RWPE2 (cell line): ENCODE results near the gene CCSER1.

Experiments used
- ATAC-seq: fragments of 200-7000 bp; cut with Tn5 transposase; 3 replicates; pipeline ENCODE4 v1.9.1; 2021; ENCODE audit warnings: low read depth
- DNase-seq: peaks from one replicate; pipeline ENCODE4 v3.0.0-alpha.2; 2020; ENCODE audit warnings: low spot score
- H3K27ac ChIP-seq: fragments of 450-650 bp; 2 replicates; pipeline ENCODE4 v1.5.1; 2017; ENCODE audit warnings: mild to moderate bottlenecking; ENCODE audit not compliant: poor library complexity, severe bottlenecking
- H3K27me3 ChIP-seq: fragments of 250-450 bp; sonication (Bioruptor Pico); 2 replicates; pipeline ENCODE4 v1.5.1; 2021; ENCODE audit warnings: mild to moderate bottlenecking, moderate library complexity; ENCODE audit not compliant: insufficient read depth, poor library complexity, severe bottlenecking
- H3K36me3 ChIP-seq: fragments of 250-450 bp; sonication (Bioruptor Pico); 2 replicates; pipeline ENCODE4 v1.5.1; 2020; ENCODE audit warnings: low read depth, mild to moderate bottlenecking, moderate library complexity
- H3K4me1 ChIP-seq: fragments of 250-450 bp; sonication (Bioruptor Pico); 2 replicates; pipeline ENCODE4 v1.5.1; 2021; ENCODE audit warnings: mild to moderate bottlenecking, moderate library complexity; ENCODE audit not compliant: insufficient read depth, poor library complexity, severe bottlenecking
- H3K4me3 ChIP-seq: fragments of 250-450 bp; sonication (Bioruptor Pico); 2 replicates; pipeline ENCODE4 v1.5.1; 2021; ENCODE audit warnings: mild to moderate bottlenecking, moderate library complexity; ENCODE audit not compliant: severe bottlenecking
- H3K9me3 ChIP-seq: fragments of 250-450 bp; sonication (Bioruptor Pico); 2 replicates; pipeline ENCODE4 v1.5.1; 2021; ENCODE audit warnings: mild to moderate bottlenecking, moderate library complexity; ENCODE audit not compliant: severe bottlenecking
- TF ChIP-seq, protein P1 (sequence below): fragments of 450-650 bp; IDR thresholded peaks from one replicate; pipeline ENCODE4 v1.5.1; 2017; ENCODE audit warnings: mild to moderate bottlenecking, moderate library complexity; ENCODE audit not compliant: poor library complexity, severe bottlenecking

The CCSER1 gene

DNA sequence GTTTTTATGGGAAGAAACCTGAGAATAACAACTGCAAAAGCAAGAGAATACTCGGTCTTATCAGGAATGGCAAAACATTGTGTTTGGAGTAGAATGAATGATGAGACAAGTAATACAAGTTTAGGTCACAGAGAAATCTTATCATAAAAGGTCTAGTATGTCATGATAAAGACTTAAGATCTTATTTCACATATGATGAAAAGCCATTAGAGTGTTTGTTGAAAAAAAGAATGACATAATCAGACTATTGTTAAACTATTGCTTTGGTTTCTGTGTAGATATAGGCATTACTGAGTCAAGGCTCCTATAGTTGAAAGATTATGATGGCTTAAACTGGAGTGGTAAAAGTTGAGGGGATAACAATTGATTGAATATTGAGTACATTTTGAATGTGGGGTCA, 603.6 kb downstream of the CCSER1 start:
- H3K4me3 ChIP-seq = no peak overlapping the region
- H3K9me3 ChIP-seq = no peaks in the 10 kb centered on the region
- DNase-seq = no peak
- no peak overlapping the region for H3K27ac ChIP-seq
- peaks cover 15% of the 10 kb centered on the region for H3K4me1 ChIP-seq
- no peaks in the 10 kb centered on the region for H3K27me3 ChIP-seq
- TF ChIP-seq, protein P1, sequence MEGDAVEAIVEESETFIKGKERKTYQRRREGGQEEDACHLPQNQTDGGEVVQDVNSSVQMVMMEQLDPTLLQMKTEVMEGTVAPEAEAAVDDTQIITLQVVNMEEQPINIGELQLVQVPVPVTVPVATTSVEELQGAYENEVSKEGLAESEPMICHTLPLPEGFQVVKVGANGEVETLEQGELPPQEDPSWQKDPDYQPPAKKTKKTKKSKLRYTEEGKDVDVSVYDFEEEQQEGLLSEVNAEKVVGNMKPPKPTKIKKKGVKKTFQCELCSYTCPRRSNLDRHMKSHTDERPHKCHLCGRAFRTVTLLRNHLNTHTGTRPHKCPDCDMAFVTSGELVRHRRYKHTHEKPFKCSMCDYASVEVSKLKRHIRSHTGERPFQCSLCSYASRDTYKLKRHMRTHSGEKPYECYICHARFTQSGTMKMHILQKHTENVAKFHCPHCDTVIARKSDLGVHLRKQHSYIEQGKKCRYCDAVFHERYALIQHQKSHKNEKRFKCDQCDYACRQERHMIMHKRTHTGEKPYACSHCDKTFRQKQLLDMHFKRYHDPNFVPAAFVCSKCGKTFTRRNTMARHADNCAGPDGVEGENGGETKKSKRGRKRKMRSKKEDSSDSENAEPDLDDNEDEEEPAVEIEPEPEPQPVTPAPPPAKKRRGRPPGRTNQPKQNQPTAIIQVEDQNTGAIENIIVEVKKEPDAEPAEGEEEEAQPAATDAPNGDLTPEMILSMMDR = no peak
- H3K36me3 ChIP-seq = no peaks in the 10 kb centered on the region
- no peak for ATAC-seq

DNA sequence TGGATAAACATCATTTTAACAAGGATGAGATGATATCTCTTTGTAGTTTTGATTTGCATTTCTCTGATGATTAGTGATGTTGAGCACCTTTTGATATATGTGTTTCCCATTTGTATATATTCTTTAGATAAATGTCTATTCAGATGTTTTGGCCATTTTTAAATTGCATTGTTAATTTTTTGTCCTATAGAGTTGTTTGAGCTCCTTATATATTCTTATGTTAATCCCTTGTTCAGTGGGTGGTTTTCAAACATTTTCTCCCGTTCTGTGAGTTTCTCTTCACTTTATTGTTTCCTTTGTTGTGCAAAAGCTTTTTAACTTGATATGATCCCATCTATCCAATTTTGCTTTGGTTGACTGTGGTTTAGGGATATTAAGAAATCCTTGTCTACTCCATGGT, 606.0 kb downstream of the CCSER1 start:
- DNase-seq (no peak), ATAC-seq (no peak)
- Histone ChIP-seq H3K36me3 (no peaks in the 10 kb centered on the region), H3K4me1 (peaks cover 3% of the 10 kb centered on the region), H3K27me3 (no peaks in the 10 kb centered on the region), H3K9me3 (no peaks in the 10 kb centered on the region), H3K4me3 (no peak overlapping the region), H3K27ac (no peak overlapping the region)
- TF ChIP-seq, protein P1 = no peak

DNA sequence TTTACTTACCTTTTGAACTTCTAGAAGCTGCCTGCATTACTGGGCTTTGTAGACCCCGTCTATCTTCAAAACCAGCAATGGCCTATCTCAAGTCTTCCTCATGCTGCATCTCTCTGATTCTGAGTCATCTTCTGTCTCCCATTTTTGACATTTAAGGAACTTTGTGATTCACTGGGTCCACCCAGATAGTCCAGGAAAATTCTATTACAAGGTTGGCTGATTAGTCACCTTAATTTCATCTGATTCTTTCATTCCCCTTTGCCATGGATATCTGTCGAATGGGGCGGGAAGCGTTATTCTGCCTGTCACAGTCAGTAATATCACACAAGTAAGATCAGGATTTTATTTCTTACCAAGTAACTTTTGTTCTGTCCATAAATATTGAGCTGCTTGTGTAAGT, 618.0 kb downstream of the CCSER1 start:
- Histone ChIP-seq H3K27ac (peak overlapping the region; percentile 39), H3K4me1 (peaks cover 5% of the 10 kb centered on the region), H3K36me3 (no peaks in the 10 kb centered on the region), H3K9me3 (no peaks in the 10 kb centered on the region), H3K27me3 (no peaks in the 10 kb centered on the region), H3K4me3 (no peak overlapping the region)
- ATAC-seq = peak; percentile 79
- TF ChIP-seq, protein P1 = no peak
- no peak for DNase-seq

DNA sequence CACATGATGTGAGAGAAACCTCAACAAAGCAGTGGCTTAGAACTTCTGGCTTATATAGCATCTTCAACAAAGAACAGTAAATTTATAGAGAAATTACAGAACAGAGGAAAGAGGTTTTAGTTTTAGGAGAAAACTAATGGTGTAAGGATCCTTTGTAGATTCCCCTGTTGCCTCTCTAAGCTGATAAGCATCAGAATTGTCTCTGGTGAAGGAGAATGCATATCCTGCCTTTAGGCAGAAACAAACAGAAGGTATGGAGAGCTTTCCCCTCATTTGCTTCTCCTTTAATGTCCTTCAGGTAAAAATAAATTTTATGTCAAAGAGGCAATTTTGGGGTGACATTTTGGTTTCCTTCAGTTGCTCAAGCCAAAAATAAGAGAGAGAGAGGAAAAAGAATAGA, 625.9 kb downstream of the CCSER1 start:
- H3K27ac ChIP-seq = no peak overlapping the region
- ATAC-seq = no peak
- no peaks in the 10 kb centered on the region for H3K4me1 ChIP-seq
- no peak overlapping the region for H3K4me3 ChIP-seq
- H3K36me3 ChIP-seq = no peaks in the 10 kb centered on the region
- no peak for DNase-seq
- no peaks in the 10 kb centered on the region for H3K27me3 ChIP-seq
- TF ChIP-seq, protein P1 = no peak
- H3K9me3 ChIP-seq = no peaks in the 10 kb centered on the region

DNA sequence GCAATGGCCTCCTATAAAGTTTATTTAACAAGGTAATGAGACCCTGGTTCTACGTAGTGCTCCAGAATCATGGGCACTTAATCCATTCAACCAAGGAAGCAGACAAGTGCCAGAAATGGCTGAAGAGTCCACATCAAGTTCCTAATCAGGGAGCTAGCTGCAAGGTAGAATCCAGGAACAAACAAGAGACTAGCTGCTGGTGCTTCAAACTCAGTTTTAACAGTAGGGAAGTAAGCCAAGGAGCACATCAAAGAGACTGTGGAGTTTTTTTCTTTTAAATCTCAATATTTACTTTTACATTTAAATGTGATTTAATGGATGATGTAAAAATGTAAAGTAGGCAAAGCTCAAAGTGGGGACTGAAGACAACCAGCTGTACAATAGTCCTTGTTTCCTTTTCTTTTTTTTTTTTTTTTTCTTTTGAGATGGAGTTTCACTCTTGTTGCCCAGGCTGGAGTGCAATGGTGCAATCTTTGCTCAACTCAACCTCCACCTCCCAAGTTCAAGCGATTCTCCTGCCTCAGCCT, 630.4 kb downstream of the CCSER1 start:
- DNase-seq = no peak
- Histone ChIP-seq H3K36me3 (no peaks in the 10 kb centered on the region), H3K4me1 (no peaks in the 10 kb centered on the region), H3K4me3 (no peak overlapping the region), H3K27ac (no peak overlapping the region), H3K27me3 (no peaks in the 10 kb centered on the region), H3K9me3 (no peaks in the 10 kb centered on the region)
- ATAC-seq = no peak
- TF ChIP-seq, protein P1 = no peak
